GM06990 (cell line): ENCODE data around the gene DNAH8.

Experiments used
- DNase-seq: peaks from one replicate; pipeline ENCODE4 v3.0.0-alpha.2; 2011; ENCODE audit not compliant: insufficient read length; ENCODE audit errors: extremely low read depth
- H3K27me3 ChIP-seq: replicated peaks from 2 replicates; pipeline ENCODE4 v1.6.0; 2011; ENCODE audit warnings: low read length; ENCODE audit not compliant: control insufficient read depth, insufficient read depth
- H3K36me3 ChIP-seq: 2 replicates; pipeline ENCODE4 v1.5.1; 2011; ENCODE audit warnings: low read length; ENCODE audit not compliant: control insufficient read depth, insufficient read depth
- H3K4me3 ChIP-seq: replicated peaks from 2 replicates; pipeline ENCODE4 v1.5.1; 2011; ENCODE audit warnings: low read depth, mild to moderate bottlenecking, control low read depth, low read length
- CTCF ChIP-seq: IDR thresholded peaks from 2 replicates; pipeline ENCODE4 v1.5.1; 2011; ENCODE audit warnings: low read length, control low read depth, mild to moderate bottlenecking, inconsistent platforms; ENCODE audit not compliant: insufficient read depth, poor library complexity, severe bottlenecking

The DNAH8 gene

GRCh38 chr6:38750968-38751615 is 36.0 kb downstream of the DNAH8 start:
- no peaks in the 10 kb centered on the region for H3K27me3 ChIP-seq
- TF ChIP-seq CTCF, result no peak
- no peak for DNase-seq
- no peak overlapping the region for H3K4me3 ChIP-seq
- no peaks in the 10 kb centered on the region for H3K36me3 ChIP-seq

GRCh38 chr6:38753707-38754106 is 38.6 kb downstream of the DNAH8 start:
- no peak for TF ChIP-seq CTCF

GRCh38 chr6:38755207-38755606 is 40.1 kb downstream of the DNAH8 start:
- DNase-seq, result no peak
- no peak overlapping the region for H3K4me3 ChIP-seq
- H3K27me3 ChIP-seq, result no peaks in the 10 kb centered on the region
- H3K36me3 ChIP-seq, result no peaks in the 10 kb centered on the region
- no peak for TF ChIP-seq CTCF

More at GRCh38 chr6:38753707-38754106, 38.6 kb downstream of the DNAH8 start:
- Histone ChIP-seq H3K36me3 (no peaks in the 10 kb centered on the region), H3K27me3 (no peaks in the 10 kb centered on the region), H3K4me3 (no peak overlapping the region)
- no peak for DNase-seq

GRCh38 chr6:38755874-38756273 is 40.8 kb downstream of the DNAH8 start:
- TF ChIP-seq CTCF, result no peak
- no peaks in the 10 kb centered on the region for H3K36me3 ChIP-seq
- no peak for DNase-seq
- H3K27me3 ChIP-seq, result no peaks in the 10 kb centered on the region
- no peak overlapping the region for H3K4me3 ChIP-seq

GRCh38 chr6:38760097-38760496 is 45.0 kb downstream of the DNAH8 start:
- no peak overlapping the region for H3K4me3 ChIP-seq
- TF ChIP-seq CTCF, result no peak
- no peaks in the 10 kb centered on the region for H3K27me3 ChIP-seq
- no peaks in the 10 kb centered on the region for H3K36me3 ChIP-seq
- DNase-seq, result no peak

- no peak for DNase-seq
Observed at GRCh38 chr6:38762848-38763247, 47.7 kb downstream of the DNAH8 start.

More at GRCh38 chr6:38762848-38763247, 47.7 kb downstream of the DNAH8 start:
- H3K36me3 ChIP-seq, result no peaks in the 10 kb centered on the region
- TF ChIP-seq CTCF, result no peak
- no peaks in the 10 kb centered on the region for H3K27me3 ChIP-seq
- H3K4me3 ChIP-seq, result no peak overlapping the region
